CD4-positive, CD25-positive, alpha-beta regulatory T cell (primary cell): Measurements from ENCODE around the gene PAQR7. TPM values are rescaled to one million over a fixed set of nuclear protein-coding genes. Genes with fewer than 3 reads are reported as not detected.

Source experiments
- ATAC-seq, 2 donors: fragments of 150-1000 bp; cut with Tn5 transposase; one replicate each; pipeline ENCODE4 v1.10.0; 2021; ENCODE audit warnings: low read depth in 2 of 2, moderate number of reproducible peaks in 2 of 2, moderate library complexity in 1 of 2
- DNase-seq, 3 donors: peaks; one replicate each; pipeline versions ENCODE4 v3.0.0 to v3.0.0-alpha.2; 2012 to 2022; ENCODE audit warnings: mixed read lengths in 1 of 3
- H3K27ac ChIP-seq: one replicate; pipeline ENCODE4 v1.7.0; 2013; ENCODE audit warnings: mild to moderate bottlenecking, low read length; ENCODE audit not compliant: insufficient read depth, poor library complexity, severe bottlenecking
- H3K27me3 ChIP-seq: one replicate; pipeline ENCODE4 v1.7.0; 2013; ENCODE audit warnings: low read length; ENCODE audit not compliant: control insufficient read depth, insufficient read depth
- H3K36me3 ChIP-seq: one replicate; pipeline ENCODE4 v1.7.0; 2013; ENCODE audit warnings: mild to moderate bottlenecking, low read length, moderate library complexity; ENCODE audit not compliant: control insufficient read depth, insufficient read depth
- H3K4me1 ChIP-seq: 2 replicates; pipeline ENCODE4 v1.7.0; 2013; ENCODE audit warnings: mild to moderate bottlenecking, low read length; ENCODE audit not compliant: insufficient read depth, control insufficient read depth, poor library complexity, severe bottlenecking
- H3K4me3 ChIP-seq: one replicate; pipeline ENCODE4 v1.7.0; 2013; ENCODE audit warnings: low read depth, mild to moderate bottlenecking, low read length, moderate library complexity
- H3K9me3 ChIP-seq, 2 experiments: 1 replicate in 1 of 2; 2 replicates in 1 of 2; pipeline ENCODE4 v1.7.0; 2013; ENCODE audit warnings: low read length in 2 of 2, mild to moderate bottlenecking in 1 of 2, moderate library complexity in 1 of 2; ENCODE audit not compliant: control insufficient read depth in 2 of 2
- H3K27ac Mint-ChIP-seq, 3 donors: one replicate each; pipeline ENCODE4 v1.8.0; 2020 to 2022; ENCODE audit warnings: mild to moderate bottlenecking in 3 of 3, mixed read lengths in 3 of 3, moderate library complexity in 2 of 3
- H3K27me3 Mint-ChIP-seq: one replicate; pipeline ENCODE4 v1.8.0; 2022; ENCODE audit warnings: mild to moderate bottlenecking, mixed read lengths
- H3K36me3 Mint-ChIP-seq: one replicate; pipeline ENCODE4 v1.8.0; 2020; ENCODE audit warnings: mixed read lengths
- H3K4me1 Mint-ChIP-seq, 4 donors: one replicate each; pipeline ENCODE4 v1.8.0; 2020 to 2022; ENCODE audit warnings: mixed read lengths in 4 of 4, mild to moderate bottlenecking in 1 of 4
- H3K4me3 Mint-ChIP-seq, 4 donors: one replicate each; pipeline ENCODE4 v1.8.0; 2020 to 2022; ENCODE audit warnings: mild to moderate bottlenecking in 4 of 4, mixed read lengths in 4 of 4, moderate library complexity in 3 of 4
- H3K9me3 Mint-ChIP-seq, 7 donors: one replicate each; pipeline ENCODE4 v1.8.0; 2020 to 2022; ENCODE audit warnings: mixed read lengths in 7 of 7, mild to moderate bottlenecking in 3 of 7, moderate library complexity in 2 of 7
- polyA plus RNA-seq, 4 donors: library from polyadenylated mRNA; unstranded; fragments of 300-500 nt; fragmentation: Illumina TruSeq; gene quantifications; one replicate each; pipeline ENCODE4 v1.2.3, GENCODE V29; 2021
- total RNA-seq: library from RNA; stranded (reverse); gene quantifications from one replicate; pipeline ENCODE4 v1.2.3, GENCODE V29; 2022

PAQR7 gene
- total and polyA plus RNA-seq, 5 donors from 2014 or later, result 0.24 to 1.6 (median 0.42) TPM; not detected in 2

DNA sequence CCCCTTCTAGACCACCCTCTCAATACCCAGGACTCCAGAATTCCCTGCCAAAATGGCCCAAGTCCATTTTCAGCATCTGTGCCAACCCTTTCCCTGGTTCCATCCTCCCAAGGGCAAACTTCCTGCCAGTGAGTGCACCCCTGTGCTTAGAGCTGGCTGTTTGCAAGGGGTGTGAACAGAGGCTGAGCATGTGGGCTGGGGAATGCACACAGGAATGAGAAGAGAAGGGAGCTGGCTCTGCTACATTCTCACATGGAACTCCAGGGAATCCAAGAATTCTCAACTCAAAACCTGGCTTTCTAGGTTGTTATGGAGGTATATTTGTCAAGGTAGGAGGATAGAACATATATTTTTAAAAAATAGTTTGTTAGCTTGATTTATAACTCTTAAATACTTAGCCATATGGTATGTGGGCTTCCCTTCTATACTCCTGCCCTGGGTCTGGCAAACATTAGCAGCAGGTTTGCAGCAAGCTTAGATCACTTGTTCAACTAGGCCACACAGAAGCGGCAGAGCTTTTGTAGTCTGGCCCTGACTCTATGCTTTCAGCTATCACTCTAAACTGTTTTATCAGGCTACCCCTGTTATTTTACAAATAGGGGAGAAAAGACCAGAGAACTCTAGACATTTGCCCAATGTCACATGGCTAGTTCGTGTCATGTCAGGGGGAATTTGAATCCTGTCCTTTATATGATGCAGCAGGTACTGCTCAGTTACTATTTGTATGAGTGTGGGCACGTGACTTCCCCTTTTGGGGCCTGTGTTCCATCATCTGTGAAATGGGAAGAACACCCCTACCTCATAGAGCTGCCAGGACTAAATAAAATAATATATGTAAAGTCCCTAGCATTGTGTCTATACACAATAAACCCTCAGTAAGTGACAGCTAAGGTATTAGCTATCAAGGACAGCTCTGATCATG lies 38.8 kb upstream of the PAQR7 start:
- Histone ChIP-seq H3K9me3 (no peaks in the 10 kb centered on the region), H3K36me3 (no peaks in the 10 kb centered on the region), H3K4me1 (peaks cover 10% of the 10 kb centered on the region), H3K4me3 (no peak overlapping the region), H3K27ac (no peak overlapping the region), H3K27me3 (no peaks in the 10 kb centered on the region)
- H3K9me3 Mint-ChIP-seq, result no peaks in the 10 kb centered on the region
- ATAC-seq (no peak), DNase-seq (no peak)
- peak overlapping the region in 1 of 3 donors; percentile 71 for H3K27ac Mint-ChIP-seq
- H3K4me3 Mint-ChIP-seq, result no peak overlapping the region
- no peaks in the 10 kb centered on the region for H3K27me3 Mint-ChIP-seq
- H3K4me1 Mint-ChIP-seq, result peaks cover 4 to 12% (median 5%) of the 10 kb centered on the region in 4 donors
- H3K36me3 Mint-ChIP-seq, result no peaks in the 10 kb centered on the region

DNA sequence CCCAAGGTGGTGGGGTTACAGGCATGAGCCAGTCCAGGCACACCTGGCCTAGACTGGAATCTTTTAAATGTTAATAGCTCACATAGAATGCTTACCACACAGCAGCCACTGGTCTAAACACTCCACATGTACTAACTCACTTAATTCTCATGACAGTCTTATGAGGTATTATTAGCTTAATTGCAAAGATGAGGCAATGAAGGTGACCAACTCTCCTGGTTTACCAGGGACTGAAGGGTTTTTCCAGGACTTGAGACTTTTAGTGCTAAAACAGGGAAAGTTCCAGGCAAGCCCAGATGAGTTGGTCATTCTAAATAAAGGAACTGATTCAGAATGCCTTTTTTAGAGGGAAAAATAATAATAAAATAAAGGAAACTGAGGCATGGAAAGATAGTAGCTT lies 37.7 kb upstream of the PAQR7 start:
- no peaks in the 10 kb centered on the region for H3K9me3 ChIP-seq
- Mint-ChIP-seq H3K27me3 (no peaks in the 10 kb centered on the region), H3K36me3 (no peaks in the 10 kb centered on the region), H3K9me3 (no peaks in the 10 kb centered on the region), H3K4me3 (no peak overlapping the region), H3K27ac (peak overlapping the region in 1 of 3 donors; percentile 20), H3K4me1 (peaks cover 4 to 8% (median 5%) of the 10 kb centered on the region in 4 donors)
- no peak for DNase-seq
- no peaks in the 10 kb centered on the region for H3K27me3 ChIP-seq
- no peak for ATAC-seq
- no peak overlapping the region for H3K27ac ChIP-seq
- no peak overlapping the region for H3K4me3 ChIP-seq
- no peaks in the 10 kb centered on the region for H3K36me3 ChIP-seq
- H3K4me1 ChIP-seq, result peaks cover 7% of the 10 kb centered on the region

DNA sequence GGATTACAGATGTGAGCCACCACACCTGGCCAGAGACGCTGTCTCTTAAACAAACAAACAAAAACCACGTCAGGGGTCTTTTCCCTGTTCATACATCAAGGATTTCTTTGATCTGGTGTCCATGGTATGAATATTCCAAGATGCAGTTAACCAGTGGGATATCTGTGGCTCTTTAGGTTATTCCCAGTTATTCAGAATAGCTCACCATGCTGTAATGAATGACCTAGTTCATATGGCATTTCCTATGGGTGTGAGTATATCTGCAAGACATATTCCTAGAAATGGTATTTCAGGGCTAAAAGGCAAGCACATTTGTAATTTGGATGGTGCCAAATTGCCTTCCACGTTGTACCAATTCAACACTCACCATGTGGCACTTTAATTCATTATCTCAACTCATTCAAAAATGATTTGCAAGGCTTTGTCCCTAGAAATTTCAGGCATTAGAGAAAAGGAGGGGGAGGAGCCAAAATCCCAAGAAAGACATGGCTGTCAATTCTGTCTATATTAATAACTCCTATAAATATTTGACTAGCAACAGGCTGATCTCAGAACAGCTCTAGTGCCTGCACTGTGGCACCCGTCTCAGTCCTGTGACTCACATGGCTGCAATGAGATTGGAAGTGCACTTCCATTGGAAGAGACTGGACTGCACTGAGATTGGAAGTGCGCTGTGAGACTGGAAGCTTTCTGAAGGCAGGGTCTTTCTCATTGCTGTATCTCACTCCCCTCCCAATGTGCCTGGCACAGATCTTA lies 36.7 kb upstream of the PAQR7 start:
- no peaks in the 10 kb centered on the region for H3K27me3 Mint-ChIP-seq
- H3K27ac Mint-ChIP-seq, result no peak overlapping the region
- ATAC-seq, result no peak

DNA sequence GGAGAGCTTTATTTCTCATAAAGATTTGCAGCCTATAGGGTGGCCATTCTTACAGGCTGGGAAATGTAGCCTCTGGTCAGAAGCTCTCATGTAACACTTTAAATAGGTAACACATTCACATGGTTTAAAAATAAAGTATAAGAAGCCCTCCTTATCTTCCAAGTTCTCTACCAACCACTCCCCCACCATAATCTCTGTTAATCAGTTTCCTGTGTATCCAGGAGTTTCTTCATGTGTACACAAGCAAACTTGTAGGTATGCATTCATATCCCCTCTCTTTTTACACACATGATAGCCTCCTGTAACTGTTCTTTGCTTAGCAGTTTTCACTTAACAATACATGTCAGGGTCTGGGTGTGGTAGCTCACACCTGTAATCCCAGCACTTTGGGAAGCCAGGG lies 35.7 kb upstream of the PAQR7 start:
- no peaks in the 10 kb centered on the region for H3K27me3 ChIP-seq
- H3K9me3 ChIP-seq, result no peaks in the 10 kb centered on the region
- H3K4me3 Mint-ChIP-seq, result peak overlapping the region in 1 of 4 donors; percentile 64
- no peak overlapping the region for H3K27ac Mint-ChIP-seq
- no peak overlapping the region for H3K4me3 ChIP-seq
- H3K36me3 Mint-ChIP-seq, result no peaks in the 10 kb centered on the region
- no peak overlapping the region for H3K27ac ChIP-seq
- ATAC-seq (no peak), DNase-seq (no peak)
- no peaks in the 10 kb centered on the region for H3K36me3 ChIP-seq
- H3K4me1 Mint-ChIP-seq, result peaks cover 0 to 10% (median 6%) of the 10 kb centered on the region in 4 donors
- no peaks in the 10 kb centered on the region for H3K9me3 Mint-ChIP-seq
- peaks cover 5% of the 10 kb centered on the region for H3K4me1 ChIP-seq
- H3K27me3 Mint-ChIP-seq, result no peaks in the 10 kb centered on the region

More for the DNA sequence above, 36.7 kb upstream of the PAQR7 start:
- Histone ChIP-seq H3K27ac (no peak overlapping the region), H3K9me3 (no peaks in the 10 kb centered on the region), H3K27me3 (no peaks in the 10 kb centered on the region), H3K4me3 (no peak overlapping the region), H3K36me3 (no peaks in the 10 kb centered on the region), H3K4me1 (no peaks in the 10 kb centered on the region)
- DNase-seq, result no peak
- H3K4me3 Mint-ChIP-seq, result no peak overlapping the region
- no peaks in the 10 kb centered on the region for H3K9me3 Mint-ChIP-seq
- peaks cover 0 to 4% (median 2%) of the 10 kb centered on the region in 4 donors for H3K4me1 Mint-ChIP-seq
- H3K36me3 Mint-ChIP-seq, result no peaks in the 10 kb centered on the region

DNA sequence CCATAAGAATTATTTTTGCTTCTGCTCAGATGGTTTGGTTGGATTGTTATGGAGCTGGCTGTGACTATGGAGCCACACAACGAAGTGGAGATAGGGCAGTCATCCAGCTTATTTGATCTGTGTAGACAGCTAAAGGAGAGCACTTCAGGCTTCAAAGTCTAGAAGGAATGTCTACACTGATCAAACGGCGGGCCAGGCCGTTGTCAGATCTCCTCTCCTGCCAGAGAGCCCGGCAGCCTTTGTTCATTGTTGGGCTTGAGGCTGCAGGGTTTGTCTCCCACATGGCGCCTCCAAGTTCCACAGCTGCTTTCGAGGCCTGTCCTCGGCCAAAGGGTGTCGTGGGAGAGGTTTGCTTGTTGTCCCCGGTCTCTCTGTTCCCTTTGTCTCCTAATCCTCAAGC lies 33.5 kb upstream of the PAQR7 start:
- H3K27ac ChIP-seq, result no peak overlapping the region
- no peaks in the 10 kb centered on the region for H3K36me3 Mint-ChIP-seq
- no peaks in the 10 kb centered on the region for H3K36me3 ChIP-seq
- H3K27me3 Mint-ChIP-seq, result peaks cover 7% of the 10 kb centered on the region
- no peak overlapping the region for H3K4me3 ChIP-seq
- peaks cover 11 to 23% (median 16%) of the 10 kb centered on the region in 4 donors for H3K4me1 Mint-ChIP-seq
- H3K9me3 Mint-ChIP-seq, result no peaks in the 10 kb centered on the region
- H3K9me3 ChIP-seq, result no peaks in the 10 kb centered on the region
- DNase-seq, result no peak
- H3K4me3 Mint-ChIP-seq, result peak overlapping the region in 2 of 4 donors; percentile 17 to 91
- H3K27me3 ChIP-seq, result no peaks in the 10 kb centered on the region
- H3K27ac Mint-ChIP-seq, result peak overlapping the region in 1 of 3 donors; percentile 19
- peaks cover 18% of the 10 kb centered on the region for H3K4me1 ChIP-seq
- no peak for ATAC-seq

DNA sequence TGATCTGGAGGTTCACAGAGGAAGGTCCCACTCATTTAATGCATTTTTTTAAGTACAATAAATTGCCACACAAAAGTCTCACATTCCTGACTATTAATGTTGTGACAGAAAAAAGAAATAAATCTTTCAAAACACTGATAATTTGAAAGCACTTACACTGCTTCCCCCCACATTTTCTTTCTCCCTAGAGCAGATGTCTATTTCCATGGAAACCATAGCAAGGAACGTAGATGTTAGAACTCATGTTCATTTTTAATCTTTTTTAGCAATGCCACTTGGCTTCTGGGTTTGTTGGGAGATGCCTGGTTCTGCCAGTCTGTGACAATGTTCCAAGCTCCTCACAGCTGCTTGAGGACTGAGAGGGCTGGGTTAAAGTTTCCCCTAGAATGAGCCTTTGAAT lies 32.7 kb upstream of the PAQR7 start:
- no peak overlapping the region for H3K4me3 ChIP-seq
- H3K9me3 ChIP-seq, result no peaks in the 10 kb centered on the region
- ATAC-seq, result no peak
- peaks cover 24% of the 10 kb centered on the region for H3K4me1 ChIP-seq
- Mint-ChIP-seq H3K27me3 (peaks cover 7% of the 10 kb centered on the region), H3K9me3 (no peaks in the 10 kb centered on the region), H3K36me3 (no peaks in the 10 kb centered on the region), H3K4me1 (peaks cover 12 to 26% (median 19%) of the 10 kb centered on the region in 4 donors), H3K4me3 (peak overlapping the region in 2 of 4 donors; percentile 58 to 91), H3K27ac (peak overlapping the region in 1 of 3 donors; percentile 93)
- H3K27ac ChIP-seq, result no peak overlapping the region
- DNase-seq, result no peak
- H3K36me3 ChIP-seq, result no peaks in the 10 kb centered on the region
- no peaks in the 10 kb centered on the region for H3K27me3 ChIP-seq

DNA sequence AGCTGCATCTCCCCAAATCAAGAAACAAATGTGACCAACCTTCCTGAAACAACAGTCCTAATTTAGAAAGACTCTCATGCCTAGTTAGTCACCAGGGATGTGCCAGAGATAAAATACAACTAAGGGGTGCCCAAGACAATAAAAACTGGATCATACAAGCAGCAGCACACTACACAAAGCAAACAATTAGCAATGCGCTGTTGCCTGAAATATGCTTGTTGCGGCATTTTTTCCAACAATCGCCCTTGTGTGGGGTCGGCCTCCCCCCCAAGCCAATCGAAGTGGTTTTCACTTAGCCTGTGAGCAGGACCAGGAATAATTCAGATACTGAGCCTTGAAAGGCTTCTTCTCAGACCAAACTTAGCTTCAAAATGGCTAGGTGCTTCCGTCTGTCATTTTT lies 32.1 kb upstream of the PAQR7 start:
- Histone ChIP-seq H3K4me1 (peaks cover 24% of the 10 kb centered on the region), H3K9me3 (no peaks in the 10 kb centered on the region), H3K4me3 (no peak overlapping the region), H3K27ac (no peak overlapping the region), H3K27me3 (no peaks in the 10 kb centered on the region), H3K36me3 (no peaks in the 10 kb centered on the region)
- DNase-seq (no peak), ATAC-seq (no peak)
- peaks cover 2% of the 10 kb centered on the region for H3K36me3 Mint-ChIP-seq
- H3K4me3 Mint-ChIP-seq, result peak overlapping the region; percentile 72 to 95 (median 89)
- H3K9me3 Mint-ChIP-seq, result no peaks in the 10 kb centered on the region
- peaks cover 7% of the 10 kb centered on the region for H3K27me3 Mint-ChIP-seq
- H3K27ac Mint-ChIP-seq, result peak overlapping the region in 2 of 3 donors; percentile 79 to 93
- H3K4me1 Mint-ChIP-seq, result peaks cover 12 to 28% (median 20%) of the 10 kb centered on the region in 4 donors
